ENCODE measurements around the gene ZNF438. TPM values are rescaled to one million over a fixed set of nuclear protein-coding genes. Genes with fewer than 3 reads are reported as not detected.

ZNF438 gene
- total RNA-seq, 6 experiments from 2014 or later: 3.0 to 4.6 (median 3.9) TPM

GRCh38 chr10:30898964-30899363 is 132.7 kb downstream of the ZNF438 start:
- H3K9me3 Mint-ChIP-seq: 0 out of 2 replicates have a peak, but pooled peaks cover 6% of the 10 kb centered on the region
- H3K27ac Mint-ChIP-seq: no peak overlapping the region
- H3K36me3 Mint-ChIP-seq (ENCODE audit: low read depth): peaks cover 14% of the 10 kb centered on the region
- H3K4me1 Mint-ChIP-seq (ENCODE audit: low read depth): peaks cover 7% of the 10 kb centered on the region
- TF ChIP-seq CTCF (IDR thresholded peaks at IDR 0.05): no peak
- DNase-seq: no peak
- H3K27me3 Mint-ChIP-seq (ENCODE audit: insufficient read depth): no peaks in the 10 kb centered on the region; the same call in 1 of the 2 replicates
- H3K4me3 Mint-ChIP-seq: no peak overlapping the region

GRCh38 chr10:30897547-30897946 is 134.1 kb downstream of the ZNF438 start:
- peaks cover 14% of the 10 kb centered on the region for H3K36me3 Mint-ChIP-seq (ENCODE audit: low read depth)
- H3K4me3 Mint-ChIP-seq: no peak overlapping the region
- TF ChIP-seq CTCF (IDR thresholded peaks at IDR 0.05): no peak
- 0 out of 2 replicates have a peak, but pooled peaks cover 6% of the 10 kb centered on the region for H3K9me3 Mint-ChIP-seq
- H3K4me1 Mint-ChIP-seq (ENCODE audit: low read depth): peaks cover 22% of the 10 kb centered on the region
- DNase-seq: no peak
- no peaks in the 10 kb centered on the region; the same call in 1 of the 2 replicates for H3K27me3 Mint-ChIP-seq (ENCODE audit: insufficient read depth)
- H3K27ac Mint-ChIP-seq: no peak overlapping the region

DNA sequence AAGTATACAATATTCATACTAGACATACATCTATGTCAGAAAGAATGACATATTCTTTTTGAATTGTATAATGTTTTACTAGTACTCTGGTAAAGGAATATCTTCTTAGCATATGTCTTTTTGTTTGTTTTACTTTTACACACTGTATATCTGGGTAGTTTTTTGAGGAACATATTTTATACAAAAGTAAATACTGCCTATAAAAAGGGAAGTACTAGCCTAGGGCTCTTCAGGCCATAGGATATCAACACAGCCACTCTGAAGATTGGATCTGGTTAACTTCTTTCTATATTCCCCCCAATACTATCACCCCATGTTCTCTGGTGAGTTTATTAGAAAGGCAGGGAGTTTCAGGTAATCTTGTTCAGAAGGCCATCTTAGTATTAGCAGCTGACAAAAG is 134.6 kb downstream of the ZNF438 start:
- 0 out of 2 replicates have a peak, but pooled peaks cover 2% of the 10 kb centered on the region for H3K9me3 Mint-ChIP-seq
- H3K27me3 Mint-ChIP-seq (ENCODE audit: insufficient read depth): no peaks in the 10 kb centered on the region; the same call in 1 of the 2 replicates
- no peak for TF ChIP-seq CTCF (IDR thresholded peaks at IDR 0.05)
- peaks cover 23% of the 10 kb centered on the region for H3K4me1 Mint-ChIP-seq (ENCODE audit: low read depth)
- no peak for DNase-seq
- H3K36me3 Mint-ChIP-seq (ENCODE audit: low read depth): peaks cover 11% of the 10 kb centered on the region
- no peak overlapping the region for H3K4me3 Mint-ChIP-seq
- H3K27ac Mint-ChIP-seq: no peak overlapping the region

- no peak overlapping the region for H3K27ac Mint-ChIP-seq
- peaks cover 23% of the 10 kb centered on the region for H3K4me1 Mint-ChIP-seq (ENCODE audit: low read depth)
- no peaks in the 10 kb centered on the region; the same call in 1 of the 2 replicates for H3K27me3 Mint-ChIP-seq (ENCODE audit: insufficient read depth)
- no peak overlapping the region for H3K4me3 Mint-ChIP-seq
- no peak for TF ChIP-seq CTCF (IDR thresholded peaks at IDR 0.05)
- peaks cover 5% of the 10 kb centered on the region; the same call in 1 of the 2 replicates for H3K36me3 Mint-ChIP-seq (ENCODE audit: low read depth)
- H3K9me3 Mint-ChIP-seq: no peaks in the 10 kb centered on the region
- no peak for DNase-seq
Measured at GRCh38 chr10:30894221-30894620, 137.4 kb downstream of the ZNF438 start.

GRCh38 chr10:30893208-30893607 is 138.5 kb downstream of the ZNF438 start:
- H3K27me3 Mint-ChIP-seq (ENCODE audit: insufficient read depth): no peaks in the 10 kb centered on the region; the same call in 1 of the 2 replicates
- peak overlapping the region; percentile 36; the same call in 1 of the 2 replicates for H3K27ac Mint-ChIP-seq
- peak overlapping the region; percentile 9; the same call in 1 of the 2 replicates for H3K4me3 Mint-ChIP-seq
- DNase-seq: peak; percentile 25
- H3K9me3 Mint-ChIP-seq: no peaks in the 10 kb centered on the region
- H3K36me3 Mint-ChIP-seq (ENCODE audit: low read depth): peaks cover 5% of the 10 kb centered on the region; the same call in 1 of the 2 replicates
- no peak for TF ChIP-seq CTCF (IDR thresholded peaks at IDR 0.05)
- H3K4me1 Mint-ChIP-seq (ENCODE audit: low read depth): peaks cover 23% of the 10 kb centered on the region

Measured in HFFc6 (cell line).